Neuronal stem cell (in vitro differentiated cells): ENCODE results near the gene ZCCHC7.

ENCODE experiments used
- DNase-seq: peaks from one replicate; pipeline ENCODE4 v3.0.0-alpha.2; 2013; ENCODE audit warnings: low spot score
- H2AFZ ChIP-seq: one replicate; pipeline ENCODE4 v1.6.1; 2013; ENCODE audit warnings: mild to moderate bottlenecking, low read length, inconsistent platforms
- H2AK5ac ChIP-seq: 2 replicates; pipeline ENCODE4 v1.6.1; 2013; ENCODE audit warnings: low read depth, mild to moderate bottlenecking, inconsistent platforms, low read length, moderate library complexity, mixed read lengths
- H2BK120ac ChIP-seq: 2 replicates; pipeline ENCODE4 v1.6.1; 2013; ENCODE audit warnings: low read depth, mild to moderate bottlenecking, inconsistent platforms, low read length, moderate library complexity, mixed read lengths
- H2BK12ac ChIP-seq: one replicate; pipeline ENCODE4 v1.6.1; 2013; ENCODE audit warnings: low read length, inconsistent platforms
- H2BK15ac ChIP-seq: 2 replicates; pipeline ENCODE4 v1.6.1; 2013; ENCODE audit warnings: mild to moderate bottlenecking, low read length, inconsistent platforms, mixed read lengths
- H2BK5ac ChIP-seq: one replicate; pipeline ENCODE4 v1.6.1; 2013; ENCODE audit warnings: inconsistent platforms, mild to moderate bottlenecking, low read length, moderate library complexity
- H3K14ac ChIP-seq: one replicate; pipeline ENCODE4 v1.6.1; 2013; ENCODE audit warnings: low read length, inconsistent platforms
- H3K18ac ChIP-seq: 2 replicates; pipeline ENCODE4 v1.6.1; 2013; ENCODE audit warnings: low read length, inconsistent platforms
- H3K23ac ChIP-seq: 2 replicates; pipeline ENCODE4 v1.6.1; 2013; ENCODE audit warnings: low read depth, mild to moderate bottlenecking, mixed read lengths, low read length, inconsistent platforms; ENCODE audit not compliant: poor library complexity
- H3K27ac ChIP-seq: replicated peaks from 3 replicates; pipeline ENCODE4 v1.5.1; 2013; ENCODE audit warnings: low read length, inconsistent platforms
- H3K27me3 ChIP-seq, 3 experiments: 2 replicates each; pipeline ENCODE4 v1.6.1; 2013; ENCODE audit warnings: low read length in 3 of 3, mild to moderate bottlenecking in 2 of 3, inconsistent platforms in 1 of 3, low read depth in 1 of 3, mixed read lengths in 1 of 3, moderate library complexity in 1 of 3; ENCODE audit not compliant: control insufficient read depth in 3 of 3, insufficient read depth in 3 of 3
- H3K36me3 ChIP-seq, 2 donors: replicated peaks in 1 of 2; 2 replicates each; pipeline ENCODE4 v1.6.1; 2013; ENCODE audit warnings: low read length in 2 of 2; ENCODE audit not compliant: control insufficient read depth in 2 of 2, insufficient read depth in 2 of 2
- H3K4ac ChIP-seq: 2 replicates; pipeline ENCODE4 v1.6.1; 2013; ENCODE audit warnings: inconsistent platforms, mild to moderate bottlenecking, low read length, moderate library complexity
- H3K4me1 ChIP-seq, 2 donors: 1 replicate in 1 of 2; 2 replicates in 1 of 2; pipeline ENCODE4 v1.6.1; 2013; ENCODE audit warnings: low read length in 2 of 2, low read depth in 1 of 2; ENCODE audit not compliant: control insufficient read depth in 2 of 2, insufficient read depth in 1 of 2
- H3K4me2 ChIP-seq: one replicate; pipeline ENCODE4 v1.6.1; 2013; ENCODE audit warnings: mild to moderate bottlenecking, low read length, inconsistent platforms; ENCODE audit not compliant: insufficient read depth, poor library complexity, severe bottlenecking
- H3K4me3 ChIP-seq, 2 donors: 2 replicates each; pipeline ENCODE4 v1.5.1; 2013; ENCODE audit warnings: low read length in 2 of 2, mild to moderate bottlenecking in 2 of 2, inconsistent platforms in 1 of 2, moderate library complexity in 1 of 2
- H3K79me1 ChIP-seq: one replicate; pipeline ENCODE4 v1.6.1; 2013; ENCODE audit warnings: low read depth, mild to moderate bottlenecking, inconsistent platforms, low read length, moderate library complexity
- H3K9ac ChIP-seq: one replicate; pipeline ENCODE4 v1.6.1; 2013; ENCODE audit warnings: mild to moderate bottlenecking, low read depth, low read length, inconsistent platforms; ENCODE audit not compliant: poor library complexity
- H3K9me3 ChIP-seq, 2 donors: replicated peaks in 1 of 2; 2 replicates each; pipeline versions ENCODE3 to v1.6.1; 2013; ENCODE audit warnings: low read length in 2 of 2, mild to moderate bottlenecking in 2 of 2, inconsistent platforms in 1 of 2, low read depth in 1 of 2, mixed read lengths in 1 of 2, moderate library complexity in 1 of 2; ENCODE audit not compliant: control insufficient read depth in 2 of 2, insufficient read depth in 1 of 2
- H4K8ac ChIP-seq: one replicate; pipeline ENCODE4 v1.6.1; 2013; ENCODE audit warnings: low read depth, mild to moderate bottlenecking, inconsistent platforms, low read length, moderate library complexity
- H4K91ac ChIP-seq: one replicate; pipeline ENCODE4 v1.6.1; 2013; ENCODE audit warnings: low read length, low read depth, mild to moderate bottlenecking, inconsistent platforms; ENCODE audit not compliant: poor library complexity
- WGBS, 2 donors: extraction: QIAGEN DNeasy Blood & Tissue Kit; methylation state at CpG; one replicate each; pipeline ENCODE4 v1.1.7; 2013; ENCODE audit warnings: missing lambda C conversion rate in 2 of 2, mixed read lengths in 1 of 2; ENCODE audit not compliant: insufficient read length in 2 of 2, insufficient replicate concordance in 1 of 2; ENCODE audit errors: extremely low coverage in 2 of 2; 5-methylcytosine and 5-hydroxymethylcytosine counted together

The ZCCHC7 gene

GRCh38 chr9:37172557-37172956 is 52.2 kb downstream of the ZCCHC7 start:
- Histone ChIP-seq H2BK12ac (peak overlapping the region; percentile 41), H2AK5ac (no peak overlapping the region), H3K4ac (no peak overlapping the region), H2BK5ac (no peak overlapping the region), H4K8ac (peak overlapping the region; percentile 1), H4K91ac (peak overlapping the region; percentile 72), H3K23ac (no peak overlapping the region), H3K27me3 (no peaks in the 10 kb centered on the region), H3K27ac (no peak overlapping the region), H3K36me3 (peaks cover 0 to 27% of the 10 kb centered on the region in 2 donors), H2BK120ac (no peak overlapping the region), H3K4me2 (no peak overlapping the region), H3K18ac (no peak overlapping the region), H2BK15ac (no peak overlapping the region), H3K79me1 (no peaks in the 10 kb centered on the region), H3K14ac (peak overlapping the region; percentile 71), H3K4me3 (no peak overlapping the region), H3K9me3 (peaks cover 0 to 3% of the 10 kb centered on the region in 2 donors), H3K4me1 (no peaks in the 10 kb centered on the region), H3K9ac (no peak overlapping the region), H2AFZ (no peak overlapping the region)
- DNase-seq = no peak
- no CpG with 5 or more reads among the region's 4 CpGs for WGBS, 2 donors

GRCh38 chr9:37174247-37174646 is 53.9 kb downstream of the ZCCHC7 start:
- no peak overlapping the region for H3K14ac ChIP-seq
- no peak overlapping the region for H3K4me3 ChIP-seq
- DNase-seq = no peak
- no peak overlapping the region for H3K23ac ChIP-seq
- H2AK5ac ChIP-seq = no peak overlapping the region
- no peaks in the 10 kb centered on the region for H3K4me1 ChIP-seq
- no peaks in the 10 kb centered on the region for H3K27me3 ChIP-seq
- no peak overlapping the region for H3K4ac ChIP-seq
- WGBS, 2 donors = no CpG with 5 or more reads among the region's 2 CpGs
- H3K9me3 ChIP-seq = no peaks in the 10 kb centered on the region
- H2BK120ac ChIP-seq = no peak overlapping the region
- H3K27ac ChIP-seq = no peak overlapping the region
- H3K36me3 ChIP-seq = peaks cover 0 to 22% of the 10 kb centered on the region in 2 donors
- no peak overlapping the region for H2AFZ ChIP-seq
- H3K79me1 ChIP-seq = no peaks in the 10 kb centered on the region
- H3K9ac ChIP-seq = no peak overlapping the region
- H2BK12ac ChIP-seq = no peak overlapping the region
- H3K4me2 ChIP-seq = no peak overlapping the region
- no peak overlapping the region for H4K91ac ChIP-seq
- H2BK5ac ChIP-seq = no peak overlapping the region
- H4K8ac ChIP-seq = no peak overlapping the region
- H2BK15ac ChIP-seq = no peak overlapping the region
- no peak overlapping the region for H3K18ac ChIP-seq

GRCh38 chr9:37178742-37179141 is 58.4 kb downstream of the ZCCHC7 start:
- no peaks in the 10 kb centered on the region for H3K27me3 ChIP-seq
- H2BK12ac ChIP-seq = no peak overlapping the region
- no CpG with 5 or more reads among the region's 2 CpGs for WGBS, 2 donors
- no peak overlapping the region for H4K91ac ChIP-seq
- H3K9me3 ChIP-seq = peaks cover 2 to 8% of the 10 kb centered on the region in 2 donors
- H2BK5ac ChIP-seq = no peak overlapping the region
- H2BK120ac ChIP-seq = no peak overlapping the region
- no peak overlapping the region for H3K14ac ChIP-seq
- no peak overlapping the region for H4K8ac ChIP-seq
- H3K4me1 ChIP-seq = no peaks in the 10 kb centered on the region
- H3K4me2 ChIP-seq = no peak overlapping the region
- no peak overlapping the region for H3K23ac ChIP-seq
- no peak for DNase-seq
- no peak overlapping the region for H3K18ac ChIP-seq
- no peak overlapping the region for H2AFZ ChIP-seq
- no peak overlapping the region for H3K4me3 ChIP-seq
- no peak overlapping the region for H3K9ac ChIP-seq
- H3K79me1 ChIP-seq = no peaks in the 10 kb centered on the region
- no peak overlapping the region for H3K27ac ChIP-seq
- no peak overlapping the region for H3K4ac ChIP-seq
- peaks cover 0 to 26% of the 10 kb centered on the region in 2 donors for H3K36me3 ChIP-seq
- no peak overlapping the region for H2AK5ac ChIP-seq
- H2BK15ac ChIP-seq = no peak overlapping the region

GRCh38 chr9:37179576-37179975 is 59.2 kb downstream of the ZCCHC7 start:
- H3K18ac ChIP-seq = no peak overlapping the region
- H3K4me1 ChIP-seq = no peaks in the 10 kb centered on the region
- no peaks in the 10 kb centered on the region for H3K79me1 ChIP-seq
- no peak for DNase-seq
- H3K4me2 ChIP-seq = no peak overlapping the region
- WGBS, 2 donors = no CpG with 5 or more reads among the region's 3 CpGs
- no peak overlapping the region for H2BK5ac ChIP-seq
- no peak overlapping the region for H3K14ac ChIP-seq
- H3K23ac ChIP-seq = no peak overlapping the region
- H4K91ac ChIP-seq = no peak overlapping the region
- no peak overlapping the region for H2AFZ ChIP-seq
- no peak overlapping the region for H3K4me3 ChIP-seq
- no peaks in the 10 kb centered on the region for H3K27me3 ChIP-seq
- H3K36me3 ChIP-seq = peaks cover 0 to 27% of the 10 kb centered on the region in 2 donors
- H2BK15ac ChIP-seq = no peak overlapping the region
- no peak overlapping the region for H3K4ac ChIP-seq
- H3K9me3 ChIP-seq = peaks cover 2 to 11% of the 10 kb centered on the region in 2 donors
- no peak overlapping the region for H3K9ac ChIP-seq
- H3K27ac ChIP-seq = no peak overlapping the region
- H2AK5ac ChIP-seq = no peak overlapping the region
- no peak overlapping the region for H2BK120ac ChIP-seq
- H4K8ac ChIP-seq = no peak overlapping the region
- H2BK12ac ChIP-seq = no peak overlapping the region
